ENCODE data around the gene ADCY4.

DNA sequence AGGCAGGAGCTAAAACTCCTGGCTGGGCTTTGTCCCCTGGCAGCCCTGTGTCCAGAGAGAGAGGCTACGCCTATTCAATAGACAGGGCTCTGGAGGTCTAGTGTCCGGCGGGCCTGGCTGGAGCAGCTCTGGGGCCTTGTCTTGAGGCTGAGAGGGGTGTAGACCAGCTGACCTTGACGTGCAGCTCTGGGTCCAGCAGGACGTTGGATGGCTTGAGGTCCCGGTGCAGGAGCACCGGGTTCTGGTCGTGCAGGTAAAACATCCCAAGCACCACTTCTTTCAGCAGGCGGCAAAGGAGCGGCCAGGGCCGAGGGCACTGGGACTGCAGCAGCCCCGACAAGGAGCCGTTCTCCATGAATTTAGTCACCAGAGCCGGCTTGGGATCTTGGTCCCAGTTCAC lies 4.0 kb upstream of the ADCY4 start:
- no peak for TF ChIP-seq POLR2A (IDR thresholded peaks at IDR 0.05)
- TF ChIP-seq CTCF (IDR thresholded peaks at IDR 0.05) = no peak

Measured in Peyer's patch (tissue), 4 donors.